H1 (cell line): ENCODE data around the gene LDLRAD4.

ENCODE experiments used
- CTCF ChIP-seq, 3 experiments: IDR thresholded peaks; 1 replicate in 2 of 3; 2 replicates in 1 of 3; pipeline versions ENCODE4 v1.5.1 to v1.6.1; 2011; ENCODE audit warnings: low read length in 3 of 3, mild to moderate bottlenecking in 3 of 3, inconsistent platforms in 2 of 3, low read depth in 1 of 3, moderate library complexity in 1 of 3; ENCODE audit not compliant: insufficient read depth in 1 of 3; ENCODE audit errors: control extremely low read depth in 1 of 3
- EZH2 ChIP-seq: fragments of 200-600 bp; sonication (generic); IDR thresholded peaks from 2 replicates; pipeline ENCODE4 v1.7.1; 2012; ENCODE audit warnings: low read depth, mild to moderate bottlenecking, moderate library complexity, low read length, inconsistent platforms; ENCODE audit not compliant: severe bottlenecking

GRCh38 chr18:13353084-13353823, 134.7 kb downstream of the LDLRAD4 start:
- no peak for TF ChIP-seq EZH2
- no peak for TF ChIP-seq CTCF (IDR thresholded peaks at IDR 0.05; ENCODE audit: control extremely low read depth in 1 of 3, insufficient read depth in 1 of 3, low read depth in 1 of 3, low read length in 3 of 3)
